ENCODE data around the gene ZBTB7C. TPM values are rescaled to one million over a fixed set of nuclear protein-coding genes. Genes with fewer than 3 reads are reported as not detected.

ZBTB7C gene
- 14.2 TPM for total RNA-seq
- long read RNA-seq, partial matches to known transcripts, result 2 of 24 reads
- long read RNA-seq, other reads (novel, unspliced or antisense), result 22 of 24 reads

- DNase-seq (ENCODE audit: low spot score), result no peak
These were observed at the start of gene ZBTB7C for GRCh38 chr18:48408727-48409590. Gene ZBTB7C, minus strand, starts transcription at chr18:48409383.

DNA sequence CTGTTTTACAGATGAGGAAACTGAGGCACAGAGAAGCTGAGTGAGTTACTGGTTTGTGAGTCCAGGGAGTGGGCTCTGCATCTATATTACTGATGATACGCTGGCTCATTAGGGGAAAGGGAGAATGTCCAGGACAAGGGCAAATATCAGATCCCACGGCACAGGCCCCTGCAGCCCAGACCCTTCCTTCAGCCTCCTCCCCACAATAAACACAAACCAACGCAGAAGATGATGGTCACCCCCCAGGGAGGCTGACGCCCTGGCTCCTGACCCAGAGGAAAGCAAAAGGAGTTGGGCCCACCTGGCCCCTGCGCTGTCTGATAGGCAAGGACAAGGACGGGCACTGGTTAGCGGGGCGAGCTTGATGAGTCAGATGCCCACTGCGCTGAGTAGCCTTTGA is 47.7 kb upstream of the ZBTB7C start:
- no peak for DNase-seq (ENCODE audit: low spot score)

- no peak for DNase-seq (ENCODE audit: low spot score)
These were observed 46.6 kb upstream of the ZBTB7C start for GRCh38 chr18:48455555-48456478.

- no peak for DNase-seq (ENCODE audit: low spot score)
These were observed 45.1 kb upstream of the ZBTB7C start for GRCh38 chr18:48454261-48454757.

DNA sequence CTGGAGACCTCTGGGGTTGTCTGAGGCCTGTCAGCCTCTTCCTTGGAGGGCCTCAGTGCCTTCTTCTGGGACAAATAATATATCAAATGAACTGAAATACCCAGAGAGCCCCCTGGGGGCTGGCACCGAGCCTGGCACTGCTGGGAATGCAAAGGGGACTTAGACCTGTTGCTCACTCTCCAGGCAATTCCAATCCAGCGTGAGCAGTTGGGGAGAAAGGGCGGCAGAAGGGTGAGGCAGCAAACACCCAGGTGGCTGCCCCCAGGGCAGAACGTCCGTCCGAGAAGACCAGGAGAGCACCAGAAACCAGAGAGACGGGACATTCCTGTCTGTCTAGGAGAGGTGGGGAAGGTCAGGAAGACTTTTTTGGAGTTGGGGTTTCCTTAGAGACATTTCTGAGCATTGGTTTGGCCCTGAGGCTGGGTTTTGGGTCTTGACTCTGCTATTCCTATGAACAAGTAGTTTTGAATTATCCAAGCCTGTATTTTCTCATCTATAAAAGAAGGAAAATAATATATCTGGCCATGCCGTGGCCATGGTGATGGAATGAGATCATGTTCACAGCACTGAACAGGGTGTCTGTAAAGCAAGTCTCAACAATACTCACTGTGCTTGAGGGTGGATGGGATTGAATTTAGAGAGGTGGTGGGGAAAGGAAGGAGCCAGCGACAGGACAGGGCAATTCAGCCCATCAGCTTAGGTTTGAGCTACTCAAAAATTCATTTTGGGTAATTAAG is 44.3 kb upstream of the ZBTB7C start:
- DNase-seq (ENCODE audit: low spot score), result no peak

- no peak for DNase-seq (ENCODE audit: low spot score)
These were observed 43.7 kb upstream of the ZBTB7C start for GRCh38 chr18:48452861-48453323.

GRCh38 chr18:48450685-48451084 is 41.5 kb upstream of the ZBTB7C start:
- DNase-seq (ENCODE audit: low spot score), result no peak

GRCh38 chr18:48446582-48447225 is 37.5 kb upstream of the ZBTB7C start:
- DNase-seq (ENCODE audit: low spot score), result peak; percentile 96

- DNase-seq (ENCODE audit: low spot score), result no peak
These were observed 36.4 kb upstream of the ZBTB7C start for GRCh38 chr18:48445540-48445939.

GRCh38 chr18:48442761-48443160 is 33.6 kb upstream of the ZBTB7C start:
- DNase-seq (ENCODE audit: low spot score), result no peak

GRCh38 chr18:48441405-48441881 is 32.3 kb upstream of the ZBTB7C start:
- DNase-seq (ENCODE audit: low spot score), result no peak

- no peak for DNase-seq (ENCODE audit: low spot score)
These were observed 31.7 kb upstream of the ZBTB7C start for GRCh38 chr18:48440924-48441323.

GRCh38 chr18:48436907-48437306 is 27.7 kb upstream of the ZBTB7C start:
- DNase-seq (ENCODE audit: low spot score), result no peak

DNA sequence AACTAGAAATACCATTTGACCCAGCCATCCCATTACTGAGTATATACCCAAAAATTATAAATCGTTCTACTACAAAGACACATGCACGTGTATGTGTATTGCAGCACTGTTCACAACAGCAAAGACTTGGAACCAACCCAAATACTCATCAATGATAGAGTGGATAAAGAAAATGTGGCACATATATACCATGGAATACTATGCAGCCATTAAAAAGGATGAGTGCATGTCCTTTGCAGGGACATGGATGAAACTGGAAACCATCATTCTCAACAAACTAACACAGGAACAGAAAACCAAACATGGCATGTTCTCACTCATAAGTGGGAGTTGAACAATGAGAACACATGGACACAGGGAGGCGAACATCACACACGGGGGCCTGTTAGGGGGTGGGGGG is 25.2 kb upstream of the ZBTB7C start:
- DNase-seq (ENCODE audit: low spot score), result peak; percentile 20

DNA sequence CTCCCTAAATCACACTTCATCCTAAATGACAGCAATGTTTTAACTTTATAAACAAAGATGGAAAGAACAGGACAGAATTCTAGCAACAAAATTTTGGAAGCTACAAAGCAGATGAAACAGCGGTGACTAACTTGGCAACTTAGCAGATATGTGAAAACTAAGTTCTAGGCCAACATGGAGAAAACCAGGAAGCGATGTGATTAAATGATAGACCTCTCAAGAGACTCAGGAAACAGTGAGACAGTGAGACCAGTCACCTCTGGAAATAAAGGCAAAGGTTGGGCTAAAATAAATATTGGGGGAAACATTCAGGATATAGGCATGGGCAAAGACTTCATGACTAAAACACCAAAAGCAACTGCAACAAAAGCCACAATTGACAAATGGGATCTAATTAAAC is 24.4 kb upstream of the ZBTB7C start:
- DNase-seq (ENCODE audit: low spot score), result no peak

- peak; percentile 47 for DNase-seq (ENCODE audit: low spot score)
These were observed 21.0 kb upstream of the ZBTB7C start for GRCh38 chr18:48430150-48430549.

- DNase-seq (ENCODE audit: low spot score), result peak; percentile 45
These were observed 19.4 kb upstream of the ZBTB7C start for GRCh38 chr18:48428475-48429177.

- DNase-seq (ENCODE audit: low spot score), result peak; percentile 16
These were observed 13.8 kb upstream of the ZBTB7C start for GRCh38 chr18:48422947-48423378.

DNA sequence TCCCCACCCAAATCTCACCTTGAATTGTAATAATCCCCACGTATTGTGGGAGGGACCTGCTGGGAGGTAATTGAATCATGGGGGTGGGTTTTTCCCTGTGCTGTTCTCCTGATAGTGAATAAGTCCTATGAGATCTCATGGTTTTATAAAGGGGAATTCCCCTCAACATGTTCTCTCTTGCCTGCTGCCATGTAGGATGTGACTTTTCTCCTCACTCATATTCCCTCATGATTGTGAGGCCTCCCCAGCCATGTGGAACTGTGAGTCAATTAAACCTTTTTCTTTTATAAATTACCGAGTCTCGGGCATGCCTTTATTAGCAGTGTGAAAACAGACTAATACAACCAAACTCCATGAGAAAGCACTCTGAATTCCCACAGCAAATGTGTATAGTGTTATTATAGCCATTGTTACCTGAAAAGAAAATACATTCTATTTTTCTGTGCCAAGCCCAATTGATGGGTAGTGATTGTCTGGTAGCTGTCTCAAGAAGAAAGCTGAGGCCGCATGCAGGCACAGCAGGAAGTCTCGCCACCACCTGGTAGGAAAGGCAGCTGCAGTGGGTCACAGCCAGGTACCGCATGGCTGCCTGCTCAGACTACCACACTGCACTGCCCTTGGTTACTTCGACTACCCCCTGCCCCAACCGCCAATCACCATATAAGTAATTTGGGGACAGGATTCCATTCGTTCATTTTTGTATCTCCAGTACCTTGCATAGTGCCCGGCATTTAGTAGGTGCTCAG is 10.3 kb upstream of the ZBTB7C start:
- no peak for DNase-seq (ENCODE audit: low spot score)
